Immature natural killer cell (primary cell): ENCODE measurements around the gene FBLN1. TPM values are rescaled to one million over a fixed set of nuclear protein-coding genes. Genes with fewer than 3 reads are reported as not detected.

Experiments used
- DNase-seq, 3 donors: peaks; one replicate each; pipeline ENCODE4 v3.0.0; 2022; ENCODE audit warnings: mixed read lengths in 1 of 3
- H3K27ac Mint-ChIP-seq, 6 donors: one replicate each; pipeline ENCODE4 v1.8.0; 2020; ENCODE audit warnings: mixed read lengths in 6 of 6, mild to moderate bottlenecking in 5 of 6, inconsistent platforms in 4 of 6, moderate library complexity in 3 of 6
- H3K27me3 Mint-ChIP-seq, 3 donors: one replicate each; pipeline ENCODE4 v1.8.0; 2020 to 2021; ENCODE audit warnings: low read depth in 3 of 3, mild to moderate bottlenecking in 3 of 3, mixed read lengths in 3 of 3, moderate library complexity in 3 of 3, inconsistent platforms in 1 of 3
- H3K36me3 Mint-ChIP-seq, 3 donors: one replicate each; pipeline ENCODE4 v1.8.0; 2020; ENCODE audit warnings: mixed read lengths in 3 of 3, inconsistent platforms in 2 of 3, mild to moderate bottlenecking in 2 of 3
- H3K4me1 Mint-ChIP-seq, 2 donors: one replicate each; pipeline ENCODE4 v1.8.0; 2020; ENCODE audit warnings: inconsistent platforms in 2 of 2, mild to moderate bottlenecking in 2 of 2, mixed read lengths in 2 of 2, moderate library complexity in 1 of 2
- H3K4me3 Mint-ChIP-seq, 5 donors: one replicate each; pipeline ENCODE4 v1.8.0; 2020; ENCODE audit warnings: mild to moderate bottlenecking in 5 of 5, mixed read lengths in 5 of 5, inconsistent platforms in 3 of 5, moderate library complexity in 3 of 5
- H3K9me3 Mint-ChIP-seq, 6 donors: one replicate each; pipeline ENCODE4 v1.8.0; 2020; ENCODE audit warnings: mild to moderate bottlenecking in 6 of 6, mixed read lengths in 6 of 6, inconsistent platforms in 4 of 6, moderate library complexity in 3 of 6
- polyA plus RNA-seq, 3 donors: library from polyadenylated mRNA; unstranded; fragments of 300-500 nt; fragmentation: Illumina TruSeq; gene quantifications; one replicate each; pipeline ENCODE4 v1.2.3, GENCODE V29; 2021

FBLN1 gene
- polyA plus RNA-seq, 3 donors from 2014 or later = not detected

DNA sequence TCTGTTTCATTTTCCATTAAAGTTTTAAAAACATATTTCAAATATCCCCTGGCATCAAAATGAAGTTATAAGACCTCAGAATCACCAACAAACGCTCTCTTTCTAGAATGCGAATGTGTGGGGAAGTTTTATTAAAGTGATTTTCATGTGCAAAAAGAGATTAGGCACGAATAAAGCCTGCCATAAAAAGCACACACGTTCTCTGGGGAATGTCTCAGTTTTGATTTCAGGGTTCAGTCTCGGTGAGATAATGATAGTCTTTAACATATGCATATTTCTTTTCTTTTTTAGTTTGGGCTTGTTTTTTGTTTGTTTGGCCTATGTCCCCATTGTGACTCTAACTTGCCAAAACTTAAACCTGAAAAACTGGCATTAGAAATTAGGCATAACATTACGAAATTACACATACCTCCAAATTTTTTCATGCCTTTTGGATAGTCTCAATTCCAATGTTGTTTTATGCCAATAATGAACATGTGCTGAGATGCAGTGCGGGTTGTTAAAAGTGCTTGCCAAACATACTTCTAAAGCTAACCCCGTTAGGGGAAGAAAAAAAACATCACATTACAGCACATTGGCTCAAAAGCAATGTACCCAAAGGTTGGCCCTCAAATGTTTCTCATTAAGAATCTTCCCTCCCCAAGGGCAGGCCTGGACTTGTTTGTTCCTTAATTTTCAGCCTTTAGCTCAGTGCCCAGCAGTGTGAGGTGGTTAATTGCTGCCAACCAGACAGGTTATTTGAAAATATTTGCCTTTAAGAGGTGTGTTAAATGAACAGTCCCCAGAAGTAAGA, 33.2 kb upstream of the FBLN1 start:
- Mint-ChIP-seq H3K4me3 (no peak overlapping the region), H3K9me3 (no peaks in the 10 kb centered on the region), H3K27ac (no peak overlapping the region), H3K27me3 (peaks cover 2 to 6% (median 3%) of the 10 kb centered on the region in 3 donors), H3K36me3 (no peaks in the 10 kb centered on the region), H3K4me1 (no peaks in the 10 kb centered on the region)
- DNase-seq = no peak

DNA sequence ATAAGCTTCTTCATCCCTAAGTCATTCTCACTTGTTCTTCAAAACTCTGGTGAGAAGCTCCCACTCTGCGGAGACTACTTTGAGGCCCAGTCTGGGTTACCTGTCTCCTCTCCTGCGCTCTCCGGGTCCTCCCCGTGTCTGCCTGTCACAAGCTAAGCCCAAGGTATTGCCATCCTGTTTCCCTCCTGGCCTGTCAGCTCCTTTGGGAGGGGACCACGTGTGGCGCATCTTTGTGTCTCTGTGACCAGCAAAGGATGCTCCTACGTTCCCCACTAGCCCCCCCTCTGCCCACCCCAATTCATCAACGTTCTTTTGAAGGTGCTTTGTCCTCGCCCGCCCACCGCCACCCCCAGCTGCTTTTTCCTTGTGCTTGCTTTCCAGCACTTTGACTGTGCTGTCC, 31.8 kb upstream of the FBLN1 start:
- no peaks in the 10 kb centered on the region for H3K9me3 Mint-ChIP-seq
- no peak for DNase-seq
- peaks cover 3 to 5% (median 4%) of the 10 kb centered on the region in 3 donors for H3K27me3 Mint-ChIP-seq
- no peaks in the 10 kb centered on the region for H3K36me3 Mint-ChIP-seq
- no peak overlapping the region for H3K4me3 Mint-ChIP-seq
- H3K27ac Mint-ChIP-seq = no peak overlapping the region
- no peaks in the 10 kb centered on the region for H3K4me1 Mint-ChIP-seq

DNA sequence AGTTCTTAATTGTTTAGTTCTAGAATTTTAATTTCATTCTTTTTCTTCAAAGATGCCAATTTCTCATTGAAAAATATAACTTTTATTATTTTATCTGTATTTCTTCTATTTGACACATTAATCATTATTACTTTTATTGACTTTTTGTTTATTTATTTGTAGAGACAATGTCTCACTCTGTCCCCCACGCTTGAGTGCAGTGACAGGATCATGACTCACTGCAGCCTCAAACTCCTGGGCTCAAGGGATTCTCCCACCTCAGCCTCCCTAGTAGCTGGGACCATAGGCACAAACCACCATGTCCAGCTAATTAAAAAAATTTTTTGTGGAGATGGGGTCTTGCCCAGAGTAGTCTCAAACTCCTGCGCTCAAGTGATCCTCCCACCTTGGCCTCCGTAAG, 30.3 kb upstream of the FBLN1 start:
- Mint-ChIP-seq H3K9me3 (no peaks in the 10 kb centered on the region), H3K4me3 (no peak overlapping the region), H3K36me3 (no peaks in the 10 kb centered on the region), H3K27me3 (peaks cover 3 to 7% (median 3%) of the 10 kb centered on the region in 3 donors), H3K4me1 (no peaks in the 10 kb centered on the region), H3K27ac (no peak overlapping the region)
- DNase-seq = no peak

DNA sequence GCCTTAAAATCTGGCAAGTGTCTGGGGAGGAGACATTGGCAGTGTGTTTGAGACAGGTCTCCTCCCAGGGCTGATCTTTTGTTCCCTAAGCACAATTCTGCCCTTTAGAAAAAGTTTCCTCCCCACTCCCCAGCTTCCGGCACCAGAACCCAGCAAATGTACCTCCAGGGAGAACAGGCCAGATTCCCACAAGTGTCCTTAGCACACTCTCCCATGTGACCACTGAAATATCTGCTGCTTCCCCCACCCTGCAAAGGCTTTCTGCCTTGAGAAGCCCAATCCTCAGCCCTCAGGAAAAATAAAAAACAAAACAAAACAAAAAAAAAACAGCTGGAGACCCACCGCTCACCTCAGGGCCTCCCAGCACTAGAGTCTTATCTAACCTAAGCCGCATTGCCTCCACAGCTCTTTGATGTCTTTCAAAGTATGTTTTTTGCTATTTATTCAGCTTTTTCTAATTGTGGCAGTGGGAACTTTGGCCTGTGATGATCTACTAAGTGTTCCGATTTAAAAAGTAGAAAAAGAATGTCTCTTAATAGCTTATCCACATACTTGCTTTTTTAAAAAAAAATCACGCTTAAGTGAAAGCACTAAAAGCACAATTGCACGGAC, 29.0 kb upstream of the FBLN1 start:
- DNase-seq = no peak
- no peaks in the 10 kb centered on the region for H3K9me3 Mint-ChIP-seq
- no peak overlapping the region for H3K27ac Mint-ChIP-seq
- no peak overlapping the region for H3K4me3 Mint-ChIP-seq
- peaks cover 2 to 8% (median 5%) of the 10 kb centered on the region in 3 donors for H3K27me3 Mint-ChIP-seq
- no peaks in the 10 kb centered on the region for H3K36me3 Mint-ChIP-seq
- H3K4me1 Mint-ChIP-seq = no peaks in the 10 kb centered on the region

DNA sequence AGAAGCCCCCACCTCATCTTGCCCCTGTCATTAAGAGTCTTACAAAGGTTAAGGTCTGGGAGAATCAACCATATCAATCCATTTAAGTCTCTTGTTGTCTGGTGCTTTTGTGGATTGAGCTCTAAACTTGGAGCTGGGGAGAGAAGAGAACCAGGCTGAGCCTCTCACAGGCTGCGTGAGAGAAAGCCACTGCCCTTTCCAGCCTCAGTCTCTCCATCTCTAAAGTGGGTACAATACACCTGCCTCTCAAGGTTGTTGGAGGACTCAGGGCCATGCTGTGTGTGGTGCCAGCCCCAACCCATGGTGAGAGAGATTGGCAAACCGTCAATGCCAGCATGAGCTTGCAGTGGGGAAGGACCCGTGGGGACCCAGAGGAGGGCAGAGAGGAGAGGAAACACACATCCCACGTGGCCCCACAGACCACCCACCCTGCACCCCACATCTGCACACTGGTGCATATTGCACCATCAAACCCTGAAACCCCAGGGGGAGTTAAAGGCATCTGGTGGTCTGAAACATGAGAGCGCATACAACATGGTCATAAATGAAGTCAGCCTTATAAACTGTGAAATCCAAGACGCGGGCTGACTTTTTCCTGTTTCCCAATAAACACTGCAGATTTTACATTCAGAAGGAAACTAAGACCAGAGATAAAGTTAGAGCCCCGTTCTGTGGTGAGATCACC, 27.5 kb upstream of the FBLN1 start:
- DNase-seq = no peak
- Mint-ChIP-seq H3K27me3 (peaks cover 2 to 8% (median 5%) of the 10 kb centered on the region in 3 donors), H3K36me3 (no peaks in the 10 kb centered on the region), H3K4me1 (no peaks in the 10 kb centered on the region), H3K27ac (no peak overlapping the region), H3K4me3 (no peak overlapping the region), H3K9me3 (no peaks in the 10 kb centered on the region)

DNA sequence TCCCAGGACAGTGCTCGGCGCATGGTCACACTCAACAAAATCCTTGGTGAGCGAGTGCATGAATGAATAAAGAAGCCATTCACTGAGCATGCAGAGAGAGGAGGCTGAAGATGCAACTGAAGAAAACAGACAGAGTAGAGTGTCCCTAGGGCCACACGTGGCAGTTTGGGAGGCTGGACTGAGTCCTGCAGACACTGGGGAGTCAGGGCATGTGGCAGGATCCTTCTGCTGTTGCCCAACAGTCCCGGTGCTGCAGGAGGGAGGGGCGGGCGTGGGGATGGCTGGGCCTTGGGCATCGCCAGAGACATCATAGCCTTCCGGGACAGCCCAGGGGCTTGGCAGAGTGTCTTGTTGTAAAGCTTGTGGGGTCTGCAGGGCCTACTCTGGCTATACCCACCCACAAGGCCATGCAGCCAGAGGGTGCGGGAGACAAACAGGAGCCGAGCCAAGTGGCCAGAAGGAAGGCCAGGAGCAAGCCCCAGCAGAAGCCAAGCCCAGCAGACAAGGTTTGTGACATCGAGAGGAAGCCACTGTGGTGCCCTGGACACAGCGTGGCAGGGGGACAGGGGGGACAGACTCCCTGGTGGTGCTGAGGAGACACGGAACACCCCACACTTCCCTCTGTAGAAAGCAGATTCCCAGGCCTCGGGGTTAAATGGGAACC, 26.7 kb upstream of the FBLN1 start:
- H3K4me1 Mint-ChIP-seq = no peaks in the 10 kb centered on the region
- no peak overlapping the region for H3K27ac Mint-ChIP-seq
- H3K4me3 Mint-ChIP-seq = no peak overlapping the region
- H3K27me3 Mint-ChIP-seq = peaks cover 2 to 10% (median 5%) of the 10 kb centered on the region in 3 donors
- DNase-seq = no peak
- H3K36me3 Mint-ChIP-seq = no peaks in the 10 kb centered on the region
- no peaks in the 10 kb centered on the region for H3K9me3 Mint-ChIP-seq

DNA sequence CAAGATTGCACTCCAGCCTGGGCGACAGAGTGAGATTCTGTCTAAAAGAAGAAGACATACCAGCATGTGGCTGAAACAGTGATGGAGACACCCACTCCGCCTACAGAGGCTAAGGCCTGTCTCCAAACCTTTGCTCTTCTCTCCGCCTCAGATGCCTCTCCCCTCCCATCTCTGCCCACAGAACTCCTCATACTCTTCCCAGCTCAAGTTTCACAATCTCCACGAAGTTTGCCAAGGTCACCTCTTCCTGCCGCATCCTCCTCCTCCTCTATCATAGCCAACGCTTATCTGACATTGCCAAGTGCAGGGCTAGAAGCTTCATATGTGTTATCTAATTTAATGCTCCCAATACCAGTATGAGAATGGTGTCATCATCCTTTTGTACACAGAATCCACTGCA, 25.9 kb upstream of the FBLN1 start:
- no peaks in the 10 kb centered on the region for H3K9me3 Mint-ChIP-seq
- DNase-seq = no peak
- H3K36me3 Mint-ChIP-seq = no peaks in the 10 kb centered on the region
- peaks cover 2 to 13% (median 7%) of the 10 kb centered on the region in 3 donors for H3K27me3 Mint-ChIP-seq
- H3K4me1 Mint-ChIP-seq = no peaks in the 10 kb centered on the region
- H3K4me3 Mint-ChIP-seq = no peak overlapping the region
- H3K27ac Mint-ChIP-seq = no peak overlapping the region

DNA sequence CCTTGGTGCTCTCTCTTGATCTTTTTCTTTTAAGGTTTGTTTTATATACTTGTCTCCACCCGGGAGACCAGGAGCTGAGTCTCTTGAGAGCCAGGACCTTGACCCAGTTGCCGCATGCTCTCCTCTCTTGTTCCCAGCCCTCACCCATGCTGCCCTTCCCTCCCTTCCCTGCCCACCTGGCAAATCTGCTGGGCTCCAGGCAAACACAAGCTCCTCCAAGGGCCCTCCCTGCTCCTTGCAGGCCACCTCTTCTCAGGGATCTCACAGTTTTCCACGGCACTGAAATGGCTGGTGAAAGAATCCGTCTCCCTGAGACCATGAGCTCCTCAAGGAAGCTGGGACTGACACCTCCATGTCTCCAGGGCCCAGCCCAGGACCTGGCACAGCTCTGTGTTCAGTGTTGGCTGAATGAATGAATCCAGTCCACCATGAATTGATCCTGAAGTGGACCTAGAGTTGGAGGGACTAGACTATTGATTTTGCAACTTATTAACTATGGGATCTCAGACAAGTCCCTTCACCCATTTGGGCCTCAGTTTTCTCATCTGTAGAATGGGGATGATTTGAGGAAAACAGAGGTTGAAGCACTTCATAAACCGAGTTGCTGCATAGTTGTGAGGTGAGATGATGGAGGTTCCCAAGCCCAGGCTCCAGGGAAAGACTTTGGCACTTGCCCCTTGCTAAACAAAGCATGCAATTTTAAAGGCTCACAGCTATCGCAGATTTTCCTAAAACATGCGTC, 25.1 kb upstream of the FBLN1 start:
- Mint-ChIP-seq H3K4me3 (no peak overlapping the region), H3K27me3 (peaks cover 2 to 16% (median 10%) of the 10 kb centered on the region in 3 donors), H3K9me3 (no peaks in the 10 kb centered on the region), H3K27ac (no peak overlapping the region), H3K36me3 (no peaks in the 10 kb centered on the region), H3K4me1 (no peaks in the 10 kb centered on the region)
- no peak for DNase-seq

DNA sequence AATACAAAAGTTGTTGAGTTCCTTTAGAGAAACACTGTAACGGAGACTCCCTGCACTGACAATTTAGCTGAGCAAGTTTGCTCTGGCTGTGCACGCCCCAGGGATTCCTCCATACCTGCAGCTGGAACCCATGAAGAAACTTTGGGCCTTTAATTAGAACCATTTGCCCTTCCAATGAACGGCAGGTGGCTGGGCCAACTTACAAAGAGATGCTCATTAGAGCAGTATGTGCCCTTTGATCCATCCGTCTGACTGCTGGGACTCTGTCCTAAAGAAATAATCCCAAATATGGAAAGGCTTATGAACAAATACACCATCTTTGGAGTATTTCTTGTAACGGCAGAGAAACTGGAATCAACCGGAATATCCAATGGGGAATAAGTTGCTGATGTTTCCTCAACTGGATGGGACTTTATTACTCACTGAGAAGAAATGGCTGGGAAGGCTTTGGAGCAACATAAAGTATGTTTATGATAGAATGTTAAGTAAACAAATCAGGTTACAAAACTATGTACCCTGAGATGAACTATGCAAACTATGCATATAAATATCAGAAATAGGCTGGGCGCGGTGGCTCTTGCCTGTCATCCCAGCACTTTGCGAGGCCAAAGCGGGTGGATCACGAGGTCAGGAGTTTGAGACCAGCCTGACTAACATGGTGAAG, 24.4 kb upstream of the FBLN1 start:
- no peaks in the 10 kb centered on the region for H3K4me1 Mint-ChIP-seq
- H3K36me3 Mint-ChIP-seq = no peaks in the 10 kb centered on the region
- DNase-seq = no peak
- peaks cover 2 to 16% (median 14%) of the 10 kb centered on the region in 3 donors for H3K27me3 Mint-ChIP-seq
- H3K9me3 Mint-ChIP-seq = no peaks in the 10 kb centered on the region
- H3K4me3 Mint-ChIP-seq = no peak overlapping the region
- H3K27ac Mint-ChIP-seq = no peak overlapping the region

DNA sequence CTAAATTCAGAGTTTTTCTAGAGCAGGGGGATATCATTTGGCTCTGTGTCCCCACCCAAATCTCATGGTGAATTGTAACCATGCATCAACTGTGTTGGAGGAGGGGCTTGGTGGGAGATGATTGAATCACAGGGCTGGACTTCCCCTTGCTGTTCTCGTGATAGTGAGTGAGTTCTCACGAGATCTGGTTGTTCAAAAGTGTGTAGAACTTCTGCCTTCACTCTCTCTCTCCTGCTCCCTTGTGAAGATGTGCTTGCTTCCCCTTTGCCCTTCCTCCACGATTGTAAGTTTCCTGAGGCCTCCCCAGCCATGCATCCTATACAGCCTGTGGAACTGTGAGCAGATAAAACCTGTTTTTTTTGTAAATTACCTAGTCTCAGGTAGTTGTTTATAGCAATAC, 22.0 kb upstream of the FBLN1 start:
- Mint-ChIP-seq H3K27ac (no peak overlapping the region), H3K27me3 (peaks cover under 1 to 16% (median 12%) of the 10 kb centered on the region in 3 donors), H3K4me3 (no peak overlapping the region), H3K4me1 (no peaks in the 10 kb centered on the region), H3K9me3 (no peaks in the 10 kb centered on the region), H3K36me3 (no peaks in the 10 kb centered on the region)
- no peak for DNase-seq

DNA sequence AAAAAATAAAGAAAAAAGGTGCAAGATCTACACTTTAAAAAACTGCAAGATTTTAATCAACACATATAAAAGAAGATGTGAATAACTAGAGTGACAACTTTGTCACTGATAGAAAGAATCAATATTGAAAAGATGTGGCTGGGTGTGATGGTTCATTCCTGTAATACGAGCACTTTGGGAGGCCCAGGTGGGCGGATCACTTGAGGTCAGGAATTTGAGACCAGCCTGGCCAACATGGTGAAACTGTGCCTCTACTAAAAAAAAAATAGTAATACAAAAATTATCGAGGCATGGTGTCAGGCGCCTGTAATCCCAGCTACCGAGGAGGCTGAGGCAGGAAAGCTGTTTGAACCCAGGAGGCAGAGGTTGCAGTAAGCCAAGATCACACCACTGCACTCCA, 21.0 kb upstream of the FBLN1 start:
- Mint-ChIP-seq H3K9me3 (no peaks in the 10 kb centered on the region), H3K27ac (no peak overlapping the region), H3K36me3 (no peaks in the 10 kb centered on the region), H3K27me3 (peaks cover 0 to 16% (median 12%) of the 10 kb centered on the region in 3 donors), H3K4me1 (no peaks in the 10 kb centered on the region), H3K4me3 (no peak overlapping the region)
- DNase-seq = no peak

DNA sequence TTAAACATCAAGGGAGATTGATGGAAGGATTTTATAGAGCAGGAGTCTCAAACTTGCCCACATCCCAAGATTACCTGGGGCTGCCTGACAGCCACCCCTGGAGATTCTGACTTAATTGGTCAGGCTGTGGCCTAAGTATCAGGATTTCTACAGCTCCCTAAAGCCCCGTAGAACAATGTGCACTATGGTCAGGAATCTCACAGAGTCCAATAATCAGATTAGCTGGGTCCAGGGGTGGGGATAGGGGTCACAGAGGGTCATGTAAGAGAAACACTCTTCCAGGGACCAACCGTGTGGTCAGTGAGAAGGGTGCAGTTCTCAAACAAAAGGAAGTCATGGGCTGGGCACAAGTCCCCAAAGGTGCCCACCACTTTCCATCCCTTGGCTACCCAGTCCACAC, 20.5 kb upstream of the FBLN1 start:
- H3K4me1 Mint-ChIP-seq = no peaks in the 10 kb centered on the region
- peaks cover 0 to 16% (median 12%) of the 10 kb centered on the region in 3 donors for H3K27me3 Mint-ChIP-seq
- no peak for DNase-seq
- no peaks in the 10 kb centered on the region for H3K9me3 Mint-ChIP-seq
- H3K27ac Mint-ChIP-seq = no peak overlapping the region
- H3K36me3 Mint-ChIP-seq = no peaks in the 10 kb centered on the region
- H3K4me3 Mint-ChIP-seq = no peak overlapping the region

DNA sequence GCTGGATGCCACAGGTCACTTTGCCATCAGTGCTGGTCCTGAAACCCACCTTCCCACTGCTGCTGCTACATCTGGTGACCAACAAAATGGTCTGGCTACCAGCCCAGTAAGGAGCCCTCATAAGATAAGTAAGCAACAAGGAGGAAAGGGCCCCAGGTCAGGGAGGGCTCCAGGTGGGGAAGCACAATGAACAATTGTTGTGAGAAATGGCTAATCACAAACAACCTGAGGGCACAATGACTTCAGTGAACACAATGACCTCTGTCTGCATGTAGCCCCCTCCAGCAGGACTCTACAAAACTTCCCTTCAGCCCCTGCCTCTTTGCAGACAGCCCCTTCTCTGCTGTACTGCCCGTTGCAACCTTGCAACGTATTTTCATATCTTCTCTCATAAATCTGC, 19.4 kb upstream of the FBLN1 start:
- no peak for DNase-seq
- Mint-ChIP-seq H3K27me3 (peaks cover 0 to 19% (median 10%) of the 10 kb centered on the region in 3 donors), H3K27ac (no peak overlapping the region), H3K9me3 (no peaks in the 10 kb centered on the region), H3K36me3 (no peaks in the 10 kb centered on the region), H3K4me1 (no peaks in the 10 kb centered on the region), H3K4me3 (no peak overlapping the region)
